HCT116 (cell line): ENCODE measurements around the gene TFIP11. TPM values are rescaled to one million over a fixed set of nuclear protein-coding genes. Genes with fewer than 3 reads are reported as not detected.

Source experiments
- ATAC-seq: fragments of 200-7000 bp; cut with Tn5 transposase; 2 replicates; pipeline ENCODE4 v1.9.1; 2020; ENCODE audit warnings: mild to moderate bottlenecking, moderate library complexity
- BruUV-seq: library from RNA; stranded (reverse); fragments of 400-500 nt; replicated peaks from 2 replicates; lab custom pipeline; 2021; lab: Mats Ljungman, UMichigan
- CTCF ChIA-PET: fragments of 300-600 bp; sonication (Branson Sonifier 250); formaldehyde crosslinking; loops from one replicate; lab custom pipeline; 2021; ENCODE audit warnings: antibody characterized with exemption; lab: Charles Lee
- POLR2A ChIA-PET: fragments of 300-600, 350-600 bp; sonication (Branson Sonifier 250); formaldehyde crosslinking; loops from one replicate; lab custom pipeline; 2021; ENCODE audit warnings: antibody characterized with exemption; lab: Charles Lee
- RAD21 ChIA-PET, 2 experiments: fragments of 300-600 bp; sonication (Branson Sonifier 250); formaldehyde crosslinking; loops; one replicate each; lab custom pipeline; 2023; ENCODE audit warnings: low total read pairs in 2 of 2; ENCODE audit not compliant: uncharacterized antibody in 2 of 2, unreplicated experiment in 2 of 2, low non-redundant PET in 1 of 2; lab: Charles Lee
- DNase-seq: peaks from one replicate; pipeline ENCODE4 v3.0.0-alpha.2; 2010; ENCODE audit warnings: low read depth, low spot score
- H2AFZ ChIP-seq: fragments of 200-600 bp; shearing (Covaris generic), sonication (generic); 2 replicates; pipeline ENCODE4 v1.6.1; 2017; ENCODE audit warnings: low read depth, mixed run types, mixed read lengths, antibody characterized with exemption, low read length; ENCODE audit not compliant: poor library complexity, severe bottlenecking
- H3K27ac ChIP-seq: 2 replicates; pipeline ENCODE4 v1.5.1; 2012; ENCODE audit warnings: low read depth, low read length
- H3K27me3 ChIP-seq: fragments of 200-600 bp; sonication (generic); 2 replicates; pipeline ENCODE4 v1.6.1; 2016; ENCODE audit warnings: mixed run types, low read length, mixed read lengths; ENCODE audit not compliant: insufficient read depth
- H3K36me3 ChIP-seq, 2 experiments: fragments of 200-500 bp in 1 of 2; fragments of 200-600 bp in 1 of 2; sonication (Bioruptor generic) in 1 of 2; sonication (generic) in 1 of 2; 2 replicates each; pipeline versions ENCODE4 v1.5.1 to v1.6.1; 2014 to 2016; ENCODE audit warnings: low read length in 2 of 2, inconsistent platforms in 1 of 2, mixed read lengths in 1 of 2, mixed run types in 1 of 2; ENCODE audit not compliant: insufficient read depth in 2 of 2, control insufficient read depth in 1 of 2
- H3K4me1 ChIP-seq, 2 experiments: fragments of 200-600 bp in 1 of 2; sonication (generic) in 1 of 2; 2 replicates each; pipeline versions ENCODE4 v1.5.1 to v1.6.1; 2012 to 2017; ENCODE audit warnings: low read length in 2 of 2, inconsistent platforms in 1 of 2, mild to moderate bottlenecking in 1 of 2, mixed read lengths in 1 of 2, mixed run types in 1 of 2, moderate library complexity in 1 of 2; ENCODE audit not compliant: insufficient read depth in 2 of 2, control insufficient read depth in 1 of 2
- H3K4me2 ChIP-seq: fragments of 200-600 bp; sonication (generic); 2 replicates; pipeline ENCODE4 v1.6.1; 2017; ENCODE audit warnings: mixed run types, low read length, mixed read lengths
- H3K4me3 ChIP-seq, 2 experiments: fragments of 200-600 bp in 1 of 2; sonication (generic) in 1 of 2; replicated peaks in 1 of 2; 2 replicates each; pipeline ENCODE4 v1.5.1; 2011 to 2016; ENCODE audit warnings: low read length in 2 of 2, control low read depth in 1 of 2, low read depth in 1 of 2, mild to moderate bottlenecking in 1 of 2, mixed read lengths in 1 of 2, mixed run types in 1 of 2
- H3K79me2 ChIP-seq: fragments of 200-600 bp; sonication (generic); 2 replicates; pipeline ENCODE4 v1.6.1; 2017; ENCODE audit warnings: mild to moderate bottlenecking, mixed run types, low read length, moderate library complexity, mixed read lengths; ENCODE audit not compliant: insufficient read depth
- H3K9ac ChIP-seq: fragments of 200-600 bp; sonication (generic); 2 replicates; pipeline ENCODE4 v1.6.1; 2016; ENCODE audit warnings: low read length, mixed read lengths
- H3K9me2 ChIP-seq: fragments of 200-600 bp; sonication (generic), shearing (Covaris generic); 2 replicates; pipeline ENCODE4 v1.6.1; 2017; ENCODE audit warnings: mixed run types, mild to moderate bottlenecking, moderate library complexity; ENCODE audit not compliant: insufficient read depth
- H3K9me3 ChIP-seq, 2 experiments: fragments of 200-500 bp in 1 of 2; fragments of 200-600 bp in 1 of 2; sonication (Bioruptor generic) in 1 of 2; sonication (generic) in 1 of 2; 2 replicates each; pipeline ENCODE4 v1.6.1; 2014 to 2017; ENCODE audit warnings: low read length in 2 of 2, mixed read lengths in 2 of 2, inconsistent platforms in 1 of 2, low read depth in 1 of 2, mild to moderate bottlenecking in 1 of 2, mixed run types in 1 of 2, moderate library complexity in 1 of 2; ENCODE audit not compliant: control insufficient read depth in 1 of 2, insufficient read depth in 1 of 2
- H4K20me1 ChIP-seq: fragments of 200-600 bp; sonication (generic), shearing (Covaris generic); 2 replicates; pipeline ENCODE4 v1.6.1; 2017; ENCODE audit warnings: mixed run types, mild to moderate bottlenecking, moderate library complexity; ENCODE audit not compliant: insufficient read depth
- ATF3 ChIP-seq: IDR thresholded peaks from 2 replicates; pipeline ENCODE4 v1.6.1; 2012
- CBX3 ChIP-seq: IDR thresholded peaks from 2 replicates; pipeline ENCODE4 v1.6.1; 2012; ENCODE audit warnings: low read depth
- CEBPB ChIP-seq: IDR thresholded peaks from 2 replicates; pipeline ENCODE4 v1.6.1; 2012; ENCODE audit warnings: low read depth
- ELF1 ChIP-seq: IDR thresholded peaks from 2 replicates; pipeline ENCODE4 v1.6.1; 2012; ENCODE audit warnings: low read depth, borderline replicate concordance
- JUND ChIP-seq: IDR thresholded peaks from 2 replicates; pipeline ENCODE4 v1.6.1; 2012
- MAX ChIP-seq: IDR thresholded peaks from 2 replicates; pipeline ENCODE4 v1.6.1; 2012
- POLR2AphosphoS5 ChIP-seq: IDR thresholded peaks from 2 replicates; pipeline ENCODE4 v1.6.1; 2011; ENCODE audit warnings: mild to moderate bottlenecking, low read depth, low read length, moderate library complexity
- RAD21 ChIP-seq: IDR thresholded peaks from 2 replicates; pipeline ENCODE4 v1.6.1; 2012; ENCODE audit warnings: low read depth, mild to moderate bottlenecking
- REST ChIP-seq: IDR thresholded peaks from 2 replicates; pipeline ENCODE4 v1.6.1; 2012; ENCODE audit warnings: low read depth
- SRF ChIP-seq: IDR thresholded peaks from 2 replicates; pipeline ENCODE4 v1.6.1; 2012; ENCODE audit warnings: low read depth
- TCF7L2 ChIP-seq: IDR thresholded peaks from 2 replicates; pipeline ENCODE4 v1.7.0; 2011; ENCODE audit warnings: borderline replicate concordance, inconsistent platforms; ENCODE audit not compliant: insufficient read depth, insufficient read length; ENCODE audit errors: extremely low read depth
- YY1 ChIP-seq: IDR thresholded peaks from 2 replicates; pipeline ENCODE4 v1.6.1; 2011; ENCODE audit warnings: low read length, low read depth, moderate library complexity, mild to moderate bottlenecking; ENCODE audit not compliant: insufficient replicate concordance; ENCODE audit errors: extremely low read depth
- ZFX ChIP-seq: fragments of 450-650 bp; IDR thresholded peaks from 2 replicates; pipeline ENCODE4 v1.6.1; 2017
- ZNF274 ChIP-seq: fragments of 200-500 bp; sonication (Bioruptor generic); IDR thresholded peaks from 2 replicates; pipeline ENCODE4 v1.6.1; 2014; ENCODE audit warnings: mild to moderate bottlenecking, low read depth, low read length, inconsistent platforms
- intact Hi-C: fragments of 100-400 bp; cut with micrococcal nuclease; formaldehyde crosslinking; loops from 2 replicates; pipeline ENCODE4 v1.10.0; 2022
- total RNA-seq: library from RNA; stranded (reverse); gene quantifications from one replicate; pipeline ENCODE4 v1.2.1, GENCODE V29; 2021; ENCODE audit not compliant: unreplicated experiment

Gene TFIP11
- total RNA-seq, 1 experiment from 2014 or later = 28.1 TPM

GRCh38 chr22:26479792-26480610 is 32.3 kb downstream of the TFIP11 start:
- BruUV-seq = no TSS peak
- CTCF ChIA-PET = no interaction called here
- Histone ChIP-seq H3K9me2 (no peaks in the 10 kb centered on the region), H3K4me1 (peaks cover 6 to 13% of the 10 kb centered on the region in 2 experiments), H3K79me2 (peaks cover 46% of the 10 kb centered on the region), H3K4me3 (no peak overlapping the region), H3K36me3 (peaks cover 16 to 17% of the 10 kb centered on the region in 2 experiments; a peak in 3 of 4 replicates), H2AFZ (no peak overlapping the region), H3K4me2 (no peak overlapping the region), H3K9ac (no peak overlapping the region), H3K9me3 (no peaks in the 10 kb centered on the region), H3K27ac (no peak overlapping the region), H3K27me3 (no peaks in the 10 kb centered on the region), H4K20me1 (no peaks in the 10 kb centered on the region)
- RAD21 ChIA-PET = no interaction called here
- POLR2A ChIA-PET = no interaction called here
- DNase-seq = no peak
- intact Hi-C loops = no loop called here
- TF ChIP-seq POLR2AphosphoS5 (no peak), RAD21 (no peak)
- ATAC-seq = no peak

GRCh38 chr22:26479043-26479791 is 33.1 kb downstream of the TFIP11 start:
- intact Hi-C loops = no loop called here
- H3K9me2 ChIP-seq = no peaks in the 10 kb centered on the region
- no peak overlapping the region for H2AFZ ChIP-seq
- H3K4me2 ChIP-seq = no peak overlapping the region
- no peak for ATAC-seq
- peaks cover 3 to 11% of the 10 kb centered on the region in 2 experiments; a peak in 3 of 4 replicates for H3K4me1 ChIP-seq
- H3K36me3 ChIP-seq = peaks cover 19 to 20% of the 10 kb centered on the region in 2 experiments; a peak in 3 of 4 replicates
- ChIA-PET POLR2A (no interaction called here), CTCF (no interaction called here), RAD21 (no interaction called here)
- H3K79me2 ChIP-seq = peaks cover 38% of the 10 kb centered on the region
- no TSS peak for BruUV-seq
- no peaks in the 10 kb centered on the region for H3K9me3 ChIP-seq
- no peak overlapping the region for H3K4me3 ChIP-seq
- no peak overlapping the region for H3K9ac ChIP-seq
- no peaks in the 10 kb centered on the region for H3K27me3 ChIP-seq
- H3K27ac ChIP-seq = no peak overlapping the region
- H4K20me1 ChIP-seq = no peaks in the 10 kb centered on the region
- DNase-seq = no peak
- TF ChIP-seq REST (no peak), POLR2AphosphoS5 (no peak), ZNF274 (no peak), SRF (no peak), TCF7L2 (no peak), MAX (no peak), ZFX (no peak), YY1 (no peak), CEBPB (no peak), JUND (no peak), ELF1 (no peak), ATF3 (no peak), RAD21 (no peak), CBX3 (no peak)
